HS-27A (cell line): Measurements from ENCODE around the gene BMPR1B.

Experiments
- DNase-seq: peaks from one replicate; pipeline ENCODE4 v3.0.0-alpha.2; 2012; ENCODE audit warnings: low read depth, missing footprints

The BMPR1B gene

DNA sequence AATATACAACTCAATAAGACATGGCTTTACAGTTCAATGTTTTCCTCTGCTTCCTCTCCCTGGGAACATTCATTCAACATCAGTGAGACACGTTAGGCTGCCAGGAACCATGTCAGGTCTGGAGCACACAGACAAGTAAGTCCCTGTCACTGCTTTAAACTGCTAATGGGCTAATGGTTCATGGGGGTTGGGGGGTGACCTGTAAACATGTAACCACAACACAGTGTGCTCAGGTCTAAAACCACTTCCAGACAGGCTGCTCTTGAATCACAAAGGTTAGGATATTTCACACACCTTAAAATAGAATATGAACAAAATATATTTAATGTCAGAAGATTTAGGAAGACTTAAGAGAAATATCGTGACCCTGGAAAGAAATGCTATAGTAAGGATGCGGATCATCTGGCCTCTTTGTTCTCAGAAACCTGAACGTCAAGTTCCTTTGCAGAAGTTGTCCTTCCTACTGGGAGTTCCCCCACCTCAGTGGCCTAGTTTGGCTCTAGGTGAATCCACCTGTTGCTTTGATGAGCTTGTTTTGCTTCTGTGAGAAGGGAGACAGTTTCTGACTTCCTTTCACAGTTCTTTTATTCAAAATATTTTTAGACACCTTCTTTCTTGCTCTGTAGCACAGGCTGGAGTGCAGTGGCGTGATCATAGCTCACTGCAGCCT lies 431.1 kb downstream of the BMPR1B start:
- DNase-seq, result no peak

DNA sequence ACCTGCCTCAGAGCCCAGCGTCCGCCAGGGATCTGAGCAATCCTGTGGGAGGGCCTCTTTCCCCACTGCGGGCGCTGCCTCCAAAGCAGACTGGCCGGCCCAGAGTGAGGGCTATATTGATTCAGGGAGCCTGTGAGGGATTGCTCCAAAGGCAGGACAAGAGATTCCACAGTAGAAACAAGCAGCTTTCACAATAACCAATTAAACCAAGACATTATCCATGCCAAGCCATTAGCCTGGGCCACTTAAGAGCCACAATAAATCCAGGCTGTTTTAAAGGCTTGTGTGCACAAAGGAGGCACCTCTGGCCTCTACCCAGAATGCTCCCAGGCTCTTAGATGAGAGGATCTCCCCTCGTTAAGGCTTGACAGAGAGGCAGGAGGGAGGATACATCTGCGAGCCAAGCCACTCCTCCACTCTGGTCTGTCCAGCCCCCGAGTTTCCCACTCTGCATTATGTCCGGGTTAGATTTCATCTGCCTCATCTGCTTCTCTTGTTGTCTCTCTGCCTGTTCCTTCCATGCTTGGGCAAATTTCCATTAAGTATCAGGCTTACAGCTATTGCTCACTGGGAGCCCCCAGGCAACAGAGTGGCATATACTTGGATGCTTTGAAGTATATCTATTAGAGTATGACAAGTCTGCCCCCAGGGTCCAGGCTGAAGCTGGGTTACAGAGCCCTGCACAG lies 433.1 kb downstream of the BMPR1B start:
- DNase-seq, result no peak

DNA sequence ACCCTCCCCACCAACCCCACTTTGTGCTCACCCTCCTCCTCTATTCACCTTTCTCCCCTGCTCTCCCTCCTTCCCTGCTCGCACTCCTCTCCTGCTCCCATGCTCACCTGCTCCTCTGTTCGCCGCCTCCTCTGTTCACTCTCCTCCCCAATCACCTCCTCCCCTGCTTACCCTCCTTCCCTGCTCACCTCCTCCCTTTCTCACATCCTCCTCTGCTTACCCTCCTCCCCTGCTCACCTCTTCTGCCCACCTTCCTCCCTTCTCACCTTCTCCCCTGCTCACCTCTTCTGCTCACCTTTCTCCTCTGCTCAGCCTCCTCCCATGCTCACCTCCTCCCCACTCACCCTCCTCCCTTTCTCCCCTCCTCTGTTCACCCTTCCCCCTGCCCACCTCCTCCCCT lies 433.8 kb downstream of the BMPR1B start:
- DNase-seq, result no peak

DNA sequence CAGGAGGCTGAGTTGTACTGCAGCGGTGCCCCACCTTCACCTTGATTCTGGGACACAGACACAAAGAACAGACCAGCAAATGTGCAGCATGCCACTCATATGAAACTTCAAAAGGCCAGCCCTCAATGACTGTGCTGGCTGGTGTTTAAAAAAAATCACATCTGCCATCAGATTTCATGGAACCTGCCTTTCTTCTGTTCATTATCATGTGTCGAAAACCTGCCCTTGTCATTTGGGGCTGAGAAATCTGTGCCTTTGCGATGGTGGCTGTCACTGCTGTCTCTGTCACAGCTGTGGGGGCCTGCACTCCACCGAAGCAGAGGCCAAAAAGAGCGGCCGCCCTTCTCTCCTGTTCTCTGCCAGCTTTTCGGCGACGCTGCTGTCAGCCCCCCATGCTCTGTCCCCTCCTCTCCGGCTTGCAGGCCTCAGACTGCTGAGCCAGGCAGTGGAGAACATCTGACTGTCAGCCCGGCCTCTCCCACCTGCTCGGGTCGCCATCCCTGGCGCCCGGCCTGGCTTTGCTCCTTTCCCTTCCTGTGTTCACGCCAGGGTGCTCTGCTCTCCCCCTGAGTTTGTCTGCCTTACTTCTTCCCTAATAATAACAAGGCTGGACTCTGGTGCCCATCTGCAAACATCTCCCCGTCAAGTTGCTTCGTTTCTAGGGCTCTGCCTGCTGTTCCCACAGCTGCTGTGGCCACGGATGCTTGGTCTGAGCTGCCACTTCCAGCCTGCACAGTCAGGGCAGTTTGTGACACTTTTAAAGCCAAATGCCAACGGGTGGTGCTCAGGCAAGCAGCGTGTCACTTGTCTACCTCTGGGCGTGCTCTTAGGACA lies 435.9 kb downstream of the BMPR1B start:
- no peak for DNase-seq

DNA sequence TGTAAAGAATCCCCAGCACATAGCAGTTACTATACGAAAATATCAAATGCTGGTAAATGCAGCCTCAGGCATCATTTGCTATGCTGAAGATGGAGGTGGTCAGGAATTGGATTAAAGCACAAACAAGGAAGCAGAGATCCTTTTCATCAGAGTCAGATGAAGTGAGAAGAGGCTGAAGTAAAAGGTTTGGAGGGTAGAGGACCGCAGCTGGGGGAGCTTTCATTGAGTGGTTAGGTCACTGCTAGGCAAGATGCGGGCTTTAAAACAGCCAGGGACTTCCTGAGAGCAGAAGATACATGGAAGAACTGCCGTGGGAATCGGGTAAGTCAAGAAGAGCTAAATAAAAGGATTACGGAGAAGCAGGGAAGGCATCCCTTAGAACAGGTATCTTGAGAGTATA lies 439.6 kb downstream of the BMPR1B start:
- no peak for DNase-seq

DNA sequence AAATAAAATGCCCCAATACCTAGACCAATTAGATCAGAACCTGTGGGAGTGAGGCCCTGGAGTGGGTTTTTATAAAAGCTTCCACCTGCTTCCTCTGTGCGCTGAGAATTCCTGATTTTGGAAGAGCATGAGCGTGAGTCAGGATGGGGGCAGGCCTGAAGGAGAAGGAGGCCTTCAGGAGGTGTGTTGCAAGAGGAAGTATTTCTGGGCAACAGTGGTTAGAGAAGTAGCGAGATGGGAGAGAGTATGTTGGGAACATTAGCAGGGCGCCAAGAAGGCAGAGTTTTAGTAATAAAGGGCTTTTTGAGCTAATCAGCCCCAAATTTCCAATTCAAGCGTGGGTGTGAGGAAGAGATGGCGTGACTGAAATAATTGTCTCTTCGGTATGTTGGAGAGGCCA lies 441.2 kb downstream of the BMPR1B start:
- DNase-seq, result no peak

DNA sequence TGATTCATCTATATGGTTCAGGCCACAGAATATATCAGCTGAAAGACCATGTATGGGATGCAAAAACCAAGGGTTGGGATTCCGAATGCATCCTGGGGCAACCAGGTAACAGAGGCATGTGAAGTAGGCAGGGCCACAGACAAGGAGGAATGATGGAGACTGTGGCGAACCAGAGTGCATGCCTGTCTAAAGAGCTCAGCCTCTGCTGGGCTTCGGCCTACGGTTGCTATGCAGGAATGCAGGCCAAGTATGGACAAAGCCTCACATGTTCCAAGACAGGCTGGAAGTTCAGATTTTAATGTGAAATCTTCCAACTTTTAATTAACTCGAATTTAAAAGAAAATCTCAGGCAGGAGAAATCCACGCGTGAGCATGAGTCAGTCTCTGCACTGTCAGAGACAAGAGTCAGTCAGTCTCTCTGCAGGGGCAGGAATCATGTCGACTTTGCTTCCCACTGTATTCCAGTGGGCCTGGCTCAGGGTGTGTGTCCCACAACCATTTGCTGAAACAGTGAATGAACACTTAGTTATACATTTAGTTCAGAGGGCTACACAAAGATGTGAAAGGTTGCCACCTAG lies 446.6 kb downstream of the BMPR1B start:
- no peak for DNase-seq

DNA sequence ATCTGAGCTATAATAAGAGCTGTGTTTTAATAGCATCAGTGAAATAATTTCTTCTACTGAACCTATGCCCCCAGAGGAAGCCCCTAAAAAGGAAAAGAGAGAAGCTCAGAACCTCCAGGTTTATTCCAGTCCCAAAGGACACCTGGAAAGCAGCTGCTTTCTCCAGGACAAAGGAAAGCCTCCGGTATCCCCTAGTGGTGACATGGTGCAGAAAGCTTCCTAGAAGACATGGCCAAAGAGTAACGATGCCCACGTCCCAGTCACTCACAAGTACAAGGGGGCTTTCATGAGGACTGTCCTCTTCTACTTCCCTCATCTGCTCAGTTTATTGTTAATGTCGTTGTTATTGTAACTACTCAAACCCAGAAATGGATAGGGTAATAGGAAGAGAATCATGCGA lies 447.1 kb downstream of the BMPR1B start:
- no peak for DNase-seq
